HepG2 (cell line): ENCODE results near the gene FLYWCH1. TPM values are rescaled to one million over a fixed set of nuclear protein-coding genes. Genes with fewer than 3 reads are reported as not detected.
A peak's percentile ranks its signal among the peaks of the same experiment; 100 is the strongest.

ENCODE experiments used
- CSRNP1 ChIP-seq: sonication (generic); formaldehyde crosslinking; IDR thresholded peaks from 2 replicates; pipeline ENCODE4 v1.8.1; 2023; ENCODE audit warnings: mild to moderate bottlenecking, missing genetic modification reagents
- E2F5 ChIP-seq: sonication (generic); formaldehyde crosslinking; conservative IDR thresholded peaks from 2 replicates; pipeline ENCODE4 v1.4.0; 2020; ENCODE audit warnings: missing genetic modification reagents
- KDM4B ChIP-seq: sonication (generic); formaldehyde crosslinking; IDR thresholded peaks from 2 replicates; pipeline ENCODE4 v1.4.0; 2020; ENCODE audit warnings: missing genetic modification reagents
- KLF9 ChIP-seq: IDR thresholded peaks from 2 replicates; pipeline ENCODE4 v1.6.1; 2016; ENCODE audit warnings: low read depth
- NFRKB ChIP-seq: fragments of 450-650 bp; IDR thresholded peaks from 2 replicates; pipeline ENCODE4 v1.6.1; 2017
- SP4 ChIP-seq: sonication (generic); formaldehyde crosslinking; IDR thresholded peaks from 2 replicates; pipeline ENCODE4 v1.8.1; 2023; ENCODE audit warnings: mild to moderate bottlenecking, missing genetic modification reagents
- SPEN ChIP-seq: sonication (generic); formaldehyde crosslinking; IDR thresholded peaks from 2 replicates; pipeline ENCODE4 v1.5.1; 2020; ENCODE audit warnings: low read depth, mild to moderate bottlenecking, missing genetic modification reagents
- ZFP36L2 ChIP-seq: sonication (generic); formaldehyde crosslinking; IDR thresholded peaks from 2 replicates; pipeline ENCODE4 v1.4.0; 2020; ENCODE audit warnings: missing genetic modification reagents
- ZNF280D ChIP-seq: sonication (generic); formaldehyde crosslinking; IDR thresholded peaks from 2 replicates; pipeline ENCODE4 v1.5.1; 2020; ENCODE audit warnings: mild to moderate bottlenecking, missing genetic modification reagents
- ZNF512 ChIP-seq: sonication (generic); formaldehyde crosslinking; IDR thresholded peaks from 2 replicates; pipeline ENCODE4 v1.4.0; 2020; ENCODE audit warnings: mild to moderate bottlenecking, missing genetic modification reagents
- ZNF546 ChIP-seq: sonication (generic); formaldehyde crosslinking; conservative IDR thresholded peaks from 2 replicates; pipeline ENCODE4 v1.8.1; 2023; ENCODE audit warnings: mild to moderate bottlenecking, missing genetic modification reagents
- ZNF547 ChIP-seq: sonication (generic); formaldehyde crosslinking; IDR thresholded peaks from 2 replicates; pipeline ENCODE4 v1.5.1; 2020; ENCODE audit warnings: mild to moderate bottlenecking, missing genetic modification reagents
- ZNF569 ChIP-seq: sonication (generic); formaldehyde crosslinking; IDR thresholded peaks from 2 replicates; pipeline ENCODE4 v1.5.0; 2020; ENCODE audit warnings: mild to moderate bottlenecking, missing genetic modification reagents, moderate library complexity, borderline replicate concordance
- polyA plus RNA-seq, 8 experiments: library from polyadenylated mRNA; depleted of rRNA in 3 of 8; stranded (reverse) in 7 of 8; unstranded in 1 of 8; fragments of >200 nt; fragmentation: Illumina TruSeq in 4 of 8; extraction: Trizol in 4 of 8; gene quantifications; 2 replicates each; pipeline versions ENCODE4 v1.2.1 to v1.2.3, GENCODE V29; 2011 to 2016; ENCODE audit warnings: low read depth in 4 of 8, missing spikeins in 1 of 8, mixed read lengths in 1 of 8; ENCODE audit not compliant: insufficient read depth in 1 of 8
- total RNA-seq, 5 experiments: library from RNA; depleted of rRNA; stranded (reverse); fragments of >200 nt; fragmentation: Illumina TruSeq; extraction: Trizol; gene quantifications; 2 replicates each; pipeline ENCODE4 v1.2.3, GENCODE V29; 2016; ENCODE audit warnings: low read depth in 1 of 5
- TF ChIP-seq, protein P1 (sequence below): sonication (generic); formaldehyde crosslinking; IDR thresholded peaks from 2 replicates; pipeline ENCODE4 v1.8.1; 2023; ENCODE audit warnings: mild to moderate bottlenecking, missing genetic modification reagents
- TF ChIP-seq, protein P2 (sequence below): IDR thresholded peaks from 2 replicates; pipeline ENCODE4 v1.6.1; 2016

FLYWCH1 gene
- total and polyA plus RNA-seq, 2 of the 13 experiments (the other 11 are each of a cell fraction or from before 2014, with no cell fraction given): 7.3 to 12.4 TPM

- TF ChIP-seq CSRNP1: peak; percentile 96
- TF ChIP-seq, protein P1, sequence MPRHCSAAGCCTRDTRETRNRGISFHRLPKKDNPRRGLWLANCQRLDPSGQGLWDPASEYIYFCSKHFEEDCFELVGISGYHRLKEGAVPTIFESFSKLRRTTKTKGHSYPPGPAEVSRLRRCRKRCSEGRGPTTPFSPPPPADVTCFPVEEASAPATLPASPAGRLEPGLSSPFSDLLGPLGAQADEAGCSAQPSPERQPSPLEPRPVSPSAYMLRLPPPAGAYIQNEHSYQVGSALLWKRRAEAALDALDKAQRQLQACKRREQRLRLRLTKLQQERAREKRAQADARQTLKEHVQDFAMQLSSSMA (CRISPR knock-in tag): peak; percentile 80; the same call in 1 of the 2 replicates
- TF ChIP-seq SP4: peak; percentile 93
- TF ChIP-seq, protein P2, sequence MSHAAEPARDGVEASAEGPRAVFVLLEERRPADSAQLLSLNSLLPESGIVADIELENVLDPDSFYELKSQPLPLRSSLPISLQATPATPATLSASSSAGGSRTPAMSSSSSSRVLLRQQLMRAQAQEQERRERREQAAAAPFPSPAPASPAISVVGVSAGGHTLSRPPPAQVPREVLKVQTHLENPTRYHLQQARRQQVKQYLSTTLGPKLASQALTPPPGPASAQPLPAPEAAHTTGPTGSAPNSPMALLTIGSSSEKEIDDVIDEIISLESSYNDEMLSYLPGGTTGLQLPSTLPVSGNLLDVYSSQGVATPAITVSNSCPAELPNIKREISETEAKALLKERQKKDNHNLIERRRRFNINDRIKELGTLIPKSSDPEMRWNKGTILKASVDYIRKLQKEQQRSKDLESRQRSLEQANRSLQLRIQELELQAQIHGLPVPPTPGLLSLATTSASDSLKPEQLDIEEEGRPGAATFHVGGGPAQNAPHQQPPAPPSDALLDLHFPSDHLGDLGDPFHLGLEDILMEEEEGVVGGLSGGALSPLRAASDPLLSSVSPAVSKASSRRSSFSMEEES (CRISPR knock-in tag): peak; percentile 89
- no peak; the same call in 1 of the 2 replicates for TF ChIP-seq ZNF569 (CRISPR knock-in tag)
- 0 out of 2 replicates have a peak, but pooled peaks have one; percentile 34 for TF ChIP-seq ZNF546 (CRISPR knock-in tag)
- peak; percentile 83; the same call in 1 of the 2 replicates for TF ChIP-seq ZNF280D (CRISPR knock-in tag)
- 0 out of 2 replicates have a peak, but pooled peaks have one; percentile 30 for TF ChIP-seq KLF9 (CRISPR knock-in tag)
- peak; percentile 85 for TF ChIP-seq SPEN (CRISPR knock-in tag)
- peak; percentile 96; the same call in 1 of the 2 replicates for TF ChIP-seq ZFP36L2 (CRISPR knock-in tag)
- TF ChIP-seq ZNF547: peak; percentile 88
- 0 out of 2 replicates have a peak, but pooled peaks have one; percentile 39 for TF ChIP-seq ZNF512 (CRISPR knock-in tag)
- peak; percentile 96 for TF ChIP-seq E2F5
- no peak for TF ChIP-seq NFRKB
- peak; percentile 95 for TF ChIP-seq KDM4B (CRISPR knock-in tag)
Observed at GRCh38 chr16:2968738-2969544, 57.2 kb downstream of the FLYWCH1 start, which contains the start of gene PAQR4 (continued).
